Suprapubic skin (tissue), 4 donors: Measurements from ENCODE around the gene LPCAT3. TPM values are rescaled to one million over a fixed set of nuclear protein-coding genes. Genes with fewer than 3 reads are reported as not detected.

Experiments
- DNase-seq, 2 donors: peaks; one replicate each; pipeline ENCODE4 v3.0.0-alpha.2; 2019; ENCODE audit warnings: low spot score in 2 of 2
- H3K27ac ChIP-seq: fragments of 200-600 bp; sonication (generic); one replicate; pipeline ENCODE4 v1.5.1; 2019
- H3K27me3 ChIP-seq: fragments of 200-600 bp; sonication (generic); one replicate; pipeline ENCODE4 v1.5.1; 2019
- H3K36me3 ChIP-seq: fragments of 200-600 bp; sonication (generic); one replicate; pipeline ENCODE4 v1.5.1; 2019
- H3K4me1 ChIP-seq: fragments of 200-600 bp; sonication (generic); one replicate; pipeline ENCODE4 v1.5.1; 2019
- H3K4me3 ChIP-seq: fragments of 200-600 bp; sonication (generic); one replicate; pipeline ENCODE4 v1.5.1; 2019; ENCODE audit warnings: mild to moderate bottlenecking
- H3K9me3 ChIP-seq: fragments of 200-600 bp; sonication (generic); one replicate; pipeline ENCODE4 v1.5.1; 2019
- EP300 ChIP-seq: sonication (generic); formaldehyde crosslinking; IDR thresholded peaks from one replicate; pipeline ENCODE4 v1.6.1; 2017; ENCODE audit warnings: antibody characterized with exemption
- POLR2A ChIP-seq, 2 donors: fragments of 450-650 bp; IDR thresholded peaks; one replicate each; pipeline ENCODE4 v1.6.1; 2017; ENCODE audit warnings: antibody characterized with exemption in 2 of 2, mild to moderate bottlenecking in 2 of 2, moderate library complexity in 2 of 2
- POLR2AphosphoS5 ChIP-seq, 3 donors: sonication (generic); formaldehyde crosslinking; IDR thresholded peaks; one replicate each; pipeline ENCODE4 v1.6.1; 2017; ENCODE audit warnings: antibody characterized with exemption in 3 of 3
- WGBS: methylation state at CpG from one replicate; pipeline ENCODE4 v1.1.5; 2018; 5-methylcytosine and 5-hydroxymethylcytosine counted together
- total RNA-seq, 4 donors: library from RNA; depleted of rRNA; stranded (reverse); fragments of >200 nt; gene quantifications; one replicate each; pipeline ENCODE4 v1.1.0, GENCODE V29; 2016
- TF ChIP-seq, protein P1 (sequence below), 2 donors: fragments of 200-600 bp in 1 of 2; fragments of 450-650 bp in 1 of 2; sonication (generic) in 1 of 2; IDR thresholded peaks; one replicate each; pipeline ENCODE4 v1.5.1; 2016 to 2019; ENCODE audit warnings: antibody characterized with exemption in 2 of 2, mild to moderate bottlenecking in 1 of 2, moderate library complexity in 1 of 2

The LPCAT3 gene
- total RNA-seq, 4 donors from 2014 or later, result 51.3 to 79.3 (median 56.8) TPM

DNA sequence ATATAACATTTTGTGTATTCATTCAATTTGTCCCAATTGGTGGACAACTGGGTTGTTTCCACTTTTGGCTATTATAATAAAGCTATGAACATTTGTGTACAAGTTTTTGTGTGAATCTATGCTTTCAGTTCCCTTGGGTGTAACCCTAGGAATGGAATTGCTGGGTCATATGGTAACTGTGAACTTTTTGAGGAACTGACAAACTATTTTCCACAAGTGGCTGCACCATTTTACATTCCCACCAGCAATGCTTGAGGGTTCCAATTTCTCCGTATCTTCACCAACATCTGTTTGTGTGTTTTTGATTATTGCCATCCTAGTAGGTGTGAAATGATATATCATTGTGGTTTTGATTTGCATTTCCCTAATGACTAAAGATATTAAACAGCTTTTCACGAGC is 13.0 kb downstream of the LPCAT3 start:
- no peaks in the 10 kb centered on the region for H3K9me3 ChIP-seq
- no peaks in the 10 kb centered on the region for H3K36me3 ChIP-seq
- no peak overlapping the region for H3K27ac ChIP-seq
- 73% methylated on average over 2 of the region's 2 CpGs for WGBS
- no peak overlapping the region for H3K4me3 ChIP-seq
- TF ChIP-seq POLR2A (IDR thresholded peaks at IDR 0.05) (no peak), POLR2AphosphoS5 (IDR thresholded peaks at IDR 0.05) (no peak), EP300 (no peak)
- TF ChIP-seq, protein P1, sequence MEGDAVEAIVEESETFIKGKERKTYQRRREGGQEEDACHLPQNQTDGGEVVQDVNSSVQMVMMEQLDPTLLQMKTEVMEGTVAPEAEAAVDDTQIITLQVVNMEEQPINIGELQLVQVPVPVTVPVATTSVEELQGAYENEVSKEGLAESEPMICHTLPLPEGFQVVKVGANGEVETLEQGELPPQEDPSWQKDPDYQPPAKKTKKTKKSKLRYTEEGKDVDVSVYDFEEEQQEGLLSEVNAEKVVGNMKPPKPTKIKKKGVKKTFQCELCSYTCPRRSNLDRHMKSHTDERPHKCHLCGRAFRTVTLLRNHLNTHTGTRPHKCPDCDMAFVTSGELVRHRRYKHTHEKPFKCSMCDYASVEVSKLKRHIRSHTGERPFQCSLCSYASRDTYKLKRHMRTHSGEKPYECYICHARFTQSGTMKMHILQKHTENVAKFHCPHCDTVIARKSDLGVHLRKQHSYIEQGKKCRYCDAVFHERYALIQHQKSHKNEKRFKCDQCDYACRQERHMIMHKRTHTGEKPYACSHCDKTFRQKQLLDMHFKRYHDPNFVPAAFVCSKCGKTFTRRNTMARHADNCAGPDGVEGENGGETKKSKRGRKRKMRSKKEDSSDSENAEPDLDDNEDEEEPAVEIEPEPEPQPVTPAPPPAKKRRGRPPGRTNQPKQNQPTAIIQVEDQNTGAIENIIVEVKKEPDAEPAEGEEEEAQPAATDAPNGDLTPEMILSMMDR (IDR thresholded peaks at IDR 0.05), result no peak
- no peak for DNase-seq
- peaks cover 5% of the 10 kb centered on the region for H3K4me1 ChIP-seq
- no peaks in the 10 kb centered on the region for H3K27me3 ChIP-seq

DNA sequence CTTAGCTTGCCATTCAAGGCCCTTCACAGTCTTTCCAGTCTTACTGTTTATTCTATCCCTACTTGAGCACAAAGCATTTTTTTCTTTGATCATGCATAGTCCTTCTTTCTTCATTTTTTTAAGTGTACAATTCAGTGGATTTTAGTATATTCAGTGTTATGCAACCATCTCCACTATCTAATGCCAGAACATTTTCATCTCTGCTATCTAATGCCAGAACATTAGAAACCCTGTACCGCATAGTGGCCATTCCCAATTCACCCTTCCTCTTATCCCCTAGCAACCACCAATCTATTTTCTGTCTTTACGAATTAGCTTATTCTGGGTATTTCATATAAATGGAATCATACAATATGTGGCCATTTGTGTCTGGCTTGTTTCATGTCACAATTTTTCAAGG is 13.4 kb downstream of the LPCAT3 start:
- no peaks in the 10 kb centered on the region for H3K9me3 ChIP-seq
- no peaks in the 10 kb centered on the region for H3K27me3 ChIP-seq
- no peak for TF ChIP-seq EP300
- TF ChIP-seq POLR2A (IDR thresholded peaks at IDR 0.05), result no peak
- TF ChIP-seq, protein P1 (IDR thresholded peaks at IDR 0.05), result no peak
- no peak for TF ChIP-seq POLR2AphosphoS5 (IDR thresholded peaks at IDR 0.05)
- no peaks in the 10 kb centered on the region for H3K36me3 ChIP-seq
- H3K4me3 ChIP-seq, result no peak overlapping the region
- no peak for DNase-seq
- 82% methylated on average over 2 of the region's 2 CpGs for WGBS
- peaks cover 5% of the 10 kb centered on the region for H3K4me1 ChIP-seq
- no peak overlapping the region for H3K27ac ChIP-seq

DNA sequence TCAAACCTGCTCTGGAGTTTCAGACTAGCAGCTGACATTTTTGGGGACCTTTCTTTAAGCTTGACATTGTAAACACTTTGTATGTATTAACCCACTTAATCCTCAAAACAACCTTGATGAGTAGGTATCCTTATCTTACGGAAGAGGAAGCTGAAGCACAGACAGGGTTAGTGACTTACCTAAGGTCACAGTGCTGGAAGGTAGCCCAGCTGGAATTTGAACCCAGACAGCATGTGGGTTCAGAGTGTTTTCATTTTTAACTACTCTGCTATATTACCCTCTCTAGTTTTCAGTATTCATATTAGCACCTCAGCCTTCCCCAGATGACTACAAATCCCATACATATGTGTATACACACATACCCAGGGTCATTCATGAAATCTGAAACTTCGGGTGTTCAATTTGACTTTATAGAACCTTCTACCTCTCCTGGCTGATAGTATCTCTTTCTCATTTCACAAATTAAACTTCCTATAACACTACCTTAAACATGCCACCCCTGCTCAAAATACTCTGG is 13.9 kb downstream of the LPCAT3 start:
- Histone ChIP-seq H3K9me3 (no peaks in the 10 kb centered on the region), H3K4me1 (peaks cover 7% of the 10 kb centered on the region), H3K27ac (no peak overlapping the region), H3K36me3 (no peaks in the 10 kb centered on the region), H3K4me3 (no peak overlapping the region), H3K27me3 (no peaks in the 10 kb centered on the region)
- TF ChIP-seq, protein P1 (IDR thresholded peaks at IDR 0.05), result no peak
- no peak for TF ChIP-seq POLR2A (IDR thresholded peaks at IDR 0.05)
- 87% methylated on average over 2 of the region's 2 CpGs for WGBS
- DNase-seq, result no peak

GRCh38 chr12:7001921-7002591 is 16.2 kb downstream of the LPCAT3 start:
- no peak for DNase-seq

DNA sequence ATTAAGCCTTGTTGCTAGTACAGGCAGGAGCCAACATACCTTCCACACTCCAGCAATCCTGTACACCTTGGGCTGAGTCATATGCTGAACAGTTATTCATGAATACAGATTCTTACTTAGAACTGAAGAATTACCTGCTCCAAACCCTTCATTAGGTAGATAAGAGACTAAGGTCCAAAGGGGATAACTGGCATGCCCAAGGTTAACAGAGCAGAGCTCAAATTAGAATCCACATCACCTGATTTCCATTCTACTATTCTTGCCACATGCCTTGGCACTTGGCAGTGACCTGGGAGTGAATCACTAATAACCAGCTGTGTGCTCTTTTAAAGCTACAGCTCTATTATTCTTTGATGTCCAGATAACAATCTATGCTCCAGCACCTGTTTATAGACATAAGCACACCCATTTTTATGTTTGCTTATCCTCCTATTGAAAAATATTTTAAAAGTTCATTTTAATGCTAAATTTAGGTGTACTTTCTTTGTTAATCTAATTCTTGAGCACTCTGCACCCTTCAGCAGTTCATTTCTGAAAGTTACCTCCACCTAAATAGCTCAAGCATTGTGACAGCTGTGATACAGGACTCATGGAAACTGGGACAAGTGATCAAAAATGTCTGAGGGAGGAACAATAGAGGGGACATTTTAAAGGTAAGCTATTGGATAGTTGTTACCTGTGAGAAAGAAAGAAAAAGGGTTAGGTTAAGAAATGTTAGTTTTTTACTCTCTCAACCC is 19.4 kb downstream of the LPCAT3 start:
- Histone ChIP-seq H3K27ac (no peak overlapping the region), H3K4me3 (no peak overlapping the region), H3K36me3 (peaks cover 8% of the 10 kb centered on the region), H3K4me1 (peaks cover 18% of the 10 kb centered on the region), H3K27me3 (no peaks in the 10 kb centered on the region), H3K9me3 (no peaks in the 10 kb centered on the region)
- DNase-seq, result no peak
- TF ChIP-seq POLR2A (IDR thresholded peaks at IDR 0.05), result no peak
- no peak for TF ChIP-seq POLR2AphosphoS5 (IDR thresholded peaks at IDR 0.05)
- TF ChIP-seq EP300, result no peak
- TF ChIP-seq, protein P1 (IDR thresholded peaks at IDR 0.05), result no peak

More at GRCh38 chr12:7001921-7002591, 16.2 kb downstream of the LPCAT3 start:
- H3K36me3 ChIP-seq, result peaks cover 8% of the 10 kb centered on the region
- WGBS, result 87% methylated on average over 7 of the region's 7 CpGs
- no peak for TF ChIP-seq POLR2AphosphoS5 (IDR thresholded peaks at IDR 0.05)
- TF ChIP-seq, protein P1 (IDR thresholded peaks at IDR 0.05), result no peak
- TF ChIP-seq POLR2A (IDR thresholded peaks at IDR 0.05), result no peak
- TF ChIP-seq EP300, result no peak
- H3K27ac ChIP-seq, result no peak overlapping the region
- H3K4me1 ChIP-seq, result peaks cover 18% of the 10 kb centered on the region
- no peak overlapping the region for H3K4me3 ChIP-seq
- H3K9me3 ChIP-seq, result no peaks in the 10 kb centered on the region
- H3K27me3 ChIP-seq, result no peaks in the 10 kb centered on the region
